ENCODE data around the gene SV2B.

DNA sequence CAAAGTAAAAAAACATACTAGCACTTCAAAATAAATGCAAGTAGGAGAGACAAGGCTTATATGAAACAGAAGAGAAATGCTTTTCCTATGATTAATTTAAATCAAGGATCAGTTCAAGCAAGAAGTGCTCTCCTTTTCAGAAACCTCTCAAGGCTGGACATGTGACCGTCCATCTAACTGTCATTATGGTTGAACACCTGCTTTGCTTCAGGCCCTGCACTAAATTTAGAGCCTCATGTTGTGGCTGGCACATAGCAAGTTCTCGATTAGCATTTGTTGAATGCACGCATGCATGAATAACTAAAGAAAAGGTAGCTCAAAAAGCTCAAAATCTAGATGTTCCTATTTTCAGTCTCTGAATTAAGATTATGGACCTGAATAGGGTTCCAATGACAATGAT, 82.0 kb downstream of the SV2B start:
- TF ChIP-seq, protein P1, sequence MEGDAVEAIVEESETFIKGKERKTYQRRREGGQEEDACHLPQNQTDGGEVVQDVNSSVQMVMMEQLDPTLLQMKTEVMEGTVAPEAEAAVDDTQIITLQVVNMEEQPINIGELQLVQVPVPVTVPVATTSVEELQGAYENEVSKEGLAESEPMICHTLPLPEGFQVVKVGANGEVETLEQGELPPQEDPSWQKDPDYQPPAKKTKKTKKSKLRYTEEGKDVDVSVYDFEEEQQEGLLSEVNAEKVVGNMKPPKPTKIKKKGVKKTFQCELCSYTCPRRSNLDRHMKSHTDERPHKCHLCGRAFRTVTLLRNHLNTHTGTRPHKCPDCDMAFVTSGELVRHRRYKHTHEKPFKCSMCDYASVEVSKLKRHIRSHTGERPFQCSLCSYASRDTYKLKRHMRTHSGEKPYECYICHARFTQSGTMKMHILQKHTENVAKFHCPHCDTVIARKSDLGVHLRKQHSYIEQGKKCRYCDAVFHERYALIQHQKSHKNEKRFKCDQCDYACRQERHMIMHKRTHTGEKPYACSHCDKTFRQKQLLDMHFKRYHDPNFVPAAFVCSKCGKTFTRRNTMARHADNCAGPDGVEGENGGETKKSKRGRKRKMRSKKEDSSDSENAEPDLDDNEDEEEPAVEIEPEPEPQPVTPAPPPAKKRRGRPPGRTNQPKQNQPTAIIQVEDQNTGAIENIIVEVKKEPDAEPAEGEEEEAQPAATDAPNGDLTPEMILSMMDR (IDR thresholded peaks at IDR 0.05): no peak
- TF ChIP-seq POLR2AphosphoS5 (IDR thresholded peaks at IDR 0.05) (no peak), POLR2A (IDR thresholded peaks at IDR 0.05) (no peak)

Measured in breast epithelium (tissue), 3 donors.